Measurements from ENCODE around the gene CLEC18A.

CLEC18A gene

DNA sequence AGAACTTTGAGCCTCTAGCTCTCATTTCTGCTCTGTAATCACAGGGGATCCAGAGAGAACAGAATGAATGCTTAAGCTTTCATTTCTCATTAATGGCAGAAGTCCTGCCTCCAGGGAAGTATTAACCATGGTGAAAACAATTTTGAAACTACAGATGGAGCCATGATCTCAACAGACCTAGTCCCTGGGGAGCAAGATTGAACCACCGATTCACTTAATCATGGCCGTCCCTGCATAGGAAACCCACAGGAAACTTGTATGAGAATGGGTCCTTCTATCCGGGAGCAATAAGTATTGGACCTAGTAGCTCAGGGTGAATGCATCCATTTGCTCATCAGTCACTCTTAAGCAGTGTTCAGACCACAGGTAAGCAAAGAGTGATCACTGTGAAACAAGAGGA, 40.2 kb upstream of the CLEC18A start:
- TF ChIP-seq, protein P1, sequence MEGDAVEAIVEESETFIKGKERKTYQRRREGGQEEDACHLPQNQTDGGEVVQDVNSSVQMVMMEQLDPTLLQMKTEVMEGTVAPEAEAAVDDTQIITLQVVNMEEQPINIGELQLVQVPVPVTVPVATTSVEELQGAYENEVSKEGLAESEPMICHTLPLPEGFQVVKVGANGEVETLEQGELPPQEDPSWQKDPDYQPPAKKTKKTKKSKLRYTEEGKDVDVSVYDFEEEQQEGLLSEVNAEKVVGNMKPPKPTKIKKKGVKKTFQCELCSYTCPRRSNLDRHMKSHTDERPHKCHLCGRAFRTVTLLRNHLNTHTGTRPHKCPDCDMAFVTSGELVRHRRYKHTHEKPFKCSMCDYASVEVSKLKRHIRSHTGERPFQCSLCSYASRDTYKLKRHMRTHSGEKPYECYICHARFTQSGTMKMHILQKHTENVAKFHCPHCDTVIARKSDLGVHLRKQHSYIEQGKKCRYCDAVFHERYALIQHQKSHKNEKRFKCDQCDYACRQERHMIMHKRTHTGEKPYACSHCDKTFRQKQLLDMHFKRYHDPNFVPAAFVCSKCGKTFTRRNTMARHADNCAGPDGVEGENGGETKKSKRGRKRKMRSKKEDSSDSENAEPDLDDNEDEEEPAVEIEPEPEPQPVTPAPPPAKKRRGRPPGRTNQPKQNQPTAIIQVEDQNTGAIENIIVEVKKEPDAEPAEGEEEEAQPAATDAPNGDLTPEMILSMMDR (IDR thresholded peaks at IDR 0.05; ENCODE audit: low read depth, low read length, missing control alignments), result no peak
- no peak overlapping the region for H3K4me3 ChIP-seq (replicated peaks; ENCODE audit: low read depth, low read length)
- no peak for DNase-seq (ENCODE audit: extremely low read depth, low read depth)

DNA sequence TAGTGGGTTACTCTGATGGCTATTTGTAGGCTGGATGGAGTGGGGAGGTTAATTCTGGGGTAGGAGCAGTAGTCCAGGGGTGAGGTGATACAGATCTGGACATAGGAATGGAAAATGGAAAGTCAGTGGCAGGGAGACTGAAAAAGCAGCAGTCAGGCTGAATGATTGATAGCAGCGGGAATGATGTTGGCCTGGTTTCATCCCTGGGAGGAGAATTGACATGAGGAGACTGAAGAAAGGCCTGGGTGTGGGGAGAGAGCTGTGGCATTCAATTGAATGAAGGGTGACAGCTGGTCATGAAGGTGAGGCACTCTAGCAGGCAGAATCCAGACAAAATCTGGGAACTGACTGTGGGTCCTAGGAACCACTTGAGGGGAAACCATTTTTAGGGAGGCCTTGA, 34.7 kb upstream of the CLEC18A start:
- H3K4me3 ChIP-seq (replicated peaks; ENCODE audit: low read depth, low read length), result no peak overlapping the region
- DNase-seq (ENCODE audit: extremely low read depth, low read depth), result no peak
- TF ChIP-seq, protein P1 (IDR thresholded peaks at IDR 0.05; ENCODE audit: low read depth, low read length, missing control alignments), result no peak

DNA sequence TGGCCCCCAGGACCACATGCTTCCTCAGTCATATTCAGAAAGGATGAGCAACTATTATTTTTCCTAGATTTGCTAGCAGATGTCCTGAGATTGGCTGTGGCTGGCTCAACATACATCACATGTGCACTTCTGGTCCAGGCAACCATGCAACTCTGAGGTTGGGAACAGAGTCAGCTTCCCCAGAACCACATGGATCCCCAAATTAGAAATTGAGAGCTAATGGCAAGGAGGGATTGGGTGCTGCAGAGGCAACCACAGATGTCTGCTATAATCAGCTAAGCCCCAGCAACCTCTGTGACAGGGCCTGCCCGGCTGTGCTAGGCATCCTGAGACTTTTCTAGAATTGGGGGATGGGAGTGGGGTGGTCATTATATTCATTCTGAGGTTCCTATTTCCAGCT, 33.8 kb upstream of the CLEC18A start:
- TF ChIP-seq, protein P1 (IDR thresholded peaks at IDR 0.05; ENCODE audit: low read depth, low read length, missing control alignments), result no peak
- H3K4me3 ChIP-seq (replicated peaks; ENCODE audit: low read depth, low read length), result no peak overlapping the region
- DNase-seq (ENCODE audit: extremely low read depth, low read depth), result no peak

DNA sequence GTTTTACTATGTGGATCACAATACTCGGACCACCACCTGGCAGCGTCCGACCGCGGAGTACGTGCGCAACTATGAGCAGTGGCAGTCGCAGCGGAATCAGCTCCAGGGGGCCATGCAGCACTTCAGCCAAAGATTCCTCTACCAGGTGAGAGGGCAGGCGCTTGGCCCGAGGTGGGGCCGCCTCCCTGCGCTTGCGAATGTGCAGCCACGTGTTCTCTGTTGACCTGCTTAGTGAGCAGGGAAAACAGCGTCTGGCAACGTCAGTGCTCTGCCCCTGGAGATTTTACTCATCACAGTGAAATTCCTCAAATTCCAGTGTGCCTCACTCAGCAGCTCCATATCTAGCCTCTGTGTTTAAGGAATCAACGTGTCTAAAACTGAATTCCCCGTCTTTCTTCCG, 33.4 kb upstream of the CLEC18A start:
- DNase-seq (ENCODE audit: extremely low read depth, low read depth), result peak; percentile 81
- TF ChIP-seq, protein P1 (IDR thresholded peaks at IDR 0.05; ENCODE audit: low read depth, low read length, missing control alignments), result no peak
- H3K4me3 ChIP-seq (replicated peaks; ENCODE audit: low read depth, low read length), result no peak overlapping the region

DNA sequence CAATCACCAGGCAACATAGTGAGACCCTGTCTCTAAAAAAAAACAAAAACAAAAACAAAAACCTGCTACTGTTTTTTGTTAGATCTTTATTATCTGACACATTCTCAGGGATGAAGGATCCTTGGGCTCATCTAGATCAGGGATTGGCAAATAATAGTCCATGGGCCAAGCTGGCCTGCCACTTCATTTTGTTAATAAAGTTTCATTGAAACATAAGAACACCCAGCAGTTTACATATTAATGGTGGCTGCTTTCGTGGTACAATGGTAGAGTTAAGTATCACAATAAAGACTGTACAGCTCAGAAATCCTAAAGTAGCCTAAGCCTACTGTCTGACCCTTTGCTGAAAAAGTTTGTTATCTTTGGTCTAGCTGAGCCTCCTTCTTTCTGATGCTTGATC, 32.9 kb upstream of the CLEC18A start:
- H3K4me3 ChIP-seq (replicated peaks; ENCODE audit: low read depth, low read length), result no peak overlapping the region
- DNase-seq (ENCODE audit: extremely low read depth, low read depth), result no peak

DNA sequence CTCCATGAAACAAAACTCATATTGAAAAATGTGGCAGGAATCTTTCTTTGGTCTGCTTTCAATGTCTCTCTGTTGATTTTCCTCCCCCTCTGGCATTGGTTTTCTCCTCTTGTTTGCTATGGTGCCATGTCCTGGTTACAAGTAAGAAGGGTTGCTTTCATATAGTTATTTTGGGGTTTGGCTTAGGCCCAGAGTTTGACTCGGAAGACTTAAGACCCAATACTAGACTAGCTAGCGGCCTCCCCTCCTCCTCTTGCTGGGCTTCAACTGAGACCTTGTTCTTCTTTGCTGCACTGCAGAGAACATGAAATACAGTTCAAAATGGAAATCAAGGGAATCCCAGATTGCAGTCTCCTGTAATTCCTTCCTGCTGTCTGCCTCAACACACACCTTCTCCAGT, 30.0 kb upstream of the CLEC18A start:
- DNase-seq (ENCODE audit: extremely low read depth, low read depth), result no peak
- TF ChIP-seq, protein P1 (IDR thresholded peaks at IDR 0.05; ENCODE audit: low read depth, low read length, missing control alignments), result no peak
- H3K4me3 ChIP-seq (replicated peaks; ENCODE audit: low read depth, low read length), result no peak overlapping the region

More for the DNA sequence above, 32.9 kb upstream of the CLEC18A start:
- TF ChIP-seq, protein P1 (IDR thresholded peaks at IDR 0.05; ENCODE audit: low read depth, low read length, missing control alignments), result no peak

DNA sequence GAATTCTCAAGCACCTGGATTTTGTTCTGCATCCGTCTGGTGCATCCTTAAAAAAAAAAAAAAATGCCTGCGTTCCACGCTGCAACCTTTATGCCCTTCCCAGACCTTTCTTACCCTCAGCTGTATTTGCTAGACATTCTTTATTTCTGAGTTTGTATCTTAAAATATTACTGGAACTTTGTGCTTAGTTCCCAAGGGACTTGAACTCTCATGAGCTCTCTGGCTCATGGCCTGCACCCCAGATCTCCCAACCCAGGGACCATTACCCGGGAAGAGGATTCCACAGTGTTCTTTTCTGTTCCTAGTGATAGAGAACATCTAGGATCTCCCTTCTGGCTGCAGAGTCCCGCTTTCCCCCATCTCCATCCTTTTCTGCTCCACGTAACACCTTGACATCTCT, 28.9 kb upstream of the CLEC18A start:
- TF ChIP-seq, protein P1 (IDR thresholded peaks at IDR 0.05; ENCODE audit: low read depth, low read length, missing control alignments), result no peak
- DNase-seq (ENCODE audit: extremely low read depth, low read depth), result no peak
- H3K4me3 ChIP-seq (replicated peaks; ENCODE audit: low read depth, low read length), result no peak overlapping the region

Measured in HFF-Myc (cell line).